ENCODE measurements around the gene ELL2. TPM values are rescaled to one million over a fixed set of nuclear protein-coding genes. Genes with fewer than 3 reads are reported as not detected.

Gene ELL2
- total and polyA plus RNA-seq, 2 of the 13 experiments (the other 11 are each of a cell fraction or from before 2014, with no cell fraction given) = 78.9 to 97.1 TPM

- TF ChIP-seq, protein P1, sequence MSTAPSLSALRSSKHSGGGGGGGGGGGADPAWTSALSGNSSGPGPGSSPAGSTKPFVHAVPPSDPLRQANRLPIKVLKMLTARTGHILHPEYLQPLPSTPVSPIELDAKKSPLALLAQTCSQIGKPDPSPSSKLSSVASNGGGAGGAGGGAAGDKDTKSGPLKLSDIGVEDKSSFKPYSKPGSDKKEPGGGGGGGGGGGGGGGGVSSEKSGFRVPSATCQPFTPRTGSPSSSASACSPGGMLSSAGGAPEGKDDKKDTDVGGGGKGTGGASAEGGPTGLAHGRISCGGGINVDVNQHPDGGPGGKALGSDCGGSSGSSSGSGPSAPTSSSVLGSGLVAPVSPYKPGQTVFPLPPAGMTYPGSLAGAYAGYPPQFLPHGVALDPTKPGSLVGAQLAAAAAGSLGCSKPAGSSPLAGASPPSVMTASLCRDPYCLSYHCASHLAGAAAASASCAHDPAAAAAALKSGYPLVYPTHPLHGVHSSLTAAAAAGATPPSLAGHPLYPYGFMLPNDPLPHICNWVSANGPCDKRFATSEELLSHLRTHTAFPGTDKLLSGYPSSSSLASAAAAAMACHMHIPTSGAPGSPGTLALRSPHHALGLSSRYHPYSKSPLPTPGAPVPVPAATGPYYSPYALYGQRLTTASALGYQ (CRISPR knock-in tag; IDR thresholded peaks at IDR 0.05) = 0 out of 2 replicates have a peak, but pooled peaks have one; percentile 40
- TF ChIP-seq SAFB2 (CRISPR knock-in tag; IDR thresholded peaks at IDR 0.05; ENCODE audit: borderline replicate concordance, low read depth) = no peak
- no peak for TF ChIP-seq NFE2L1 (CRISPR knock-in tag; IDR thresholded peaks at IDR 0.05; ENCODE audit: borderline replicate concordance)
- TF ChIP-seq ATF3 (CRISPR knock-in tag; IDR thresholded peaks at IDR 0.05) = no peak
- TF ChIP-seq ZNF350 (CRISPR knock-in tag; IDR thresholded peaks at IDR 0.05; ENCODE audit: borderline replicate concordance, low read depth) = no peak
- TF ChIP-seq ZNF251 (CRISPR knock-in tag; IDR thresholded peaks at IDR 0.05) = no peak
- no peak for TF ChIP-seq SMAD3 (CRISPR knock-in tag; IDR thresholded peaks at IDR 0.05)
- no peak for TF ChIP-seq KDM5B (CRISPR knock-in tag; IDR thresholded peaks at IDR 0.05; ENCODE audit: borderline replicate concordance)
- peak; percentile 57; the same call in 1 of the 2 replicates for TF ChIP-seq MED1 (CRISPR knock-in tag; IDR thresholded peaks at IDR 0.05)
- TF ChIP-seq MAFK (conservative IDR thresholded peaks at IDR 0.05 in 1 of 2, IDR thresholded peaks at IDR 0.05 in 1 of 2; ENCODE audit: low read length in 2 of 2) = peak; percentile 66 to 71
- TF ChIP-seq ARNT2 (CRISPR knock-in tag; IDR thresholded peaks at IDR 0.05; ENCODE audit: low read depth) = no peak
- no peak for TF ChIP-seq ZNF773 (CRISPR knock-in tag; IDR thresholded peaks at IDR 0.05; ENCODE audit: borderline replicate concordance)
- TF ChIP-seq CREB1 (IDR thresholded peaks at IDR 0.05) = no peak
- TF ChIP-seq CREB1 (CRISPR knock-in tag; IDR thresholded peaks at IDR 0.05) = no peak
- no peak for TF ChIP-seq SMAD1 (CRISPR knock-in tag; IDR thresholded peaks at IDR 0.05; ENCODE audit: borderline replicate concordance, low read depth)
- no peak for TF ChIP-seq PAX8 (CRISPR knock-in tag; IDR thresholded peaks at IDR 0.05; ENCODE audit: borderline replicate concordance)
These were observed 4.8 kb downstream of the ELL2 start (continued) for GRCh38 chr5:95956900-95957293.

All from HepG2 (cell line).